GM19043 (cell line): ENCODE results near the gene GCGR.

Experiments
- ATAC-seq: cut with Tn5 transposase; IDR thresholded peaks from one replicate; pipeline ENCODE4 v1.9.1; 2021; ENCODE audit warnings: low read depth; ENCODE audit not compliant: unreplicated experiment

GCGR gene

DNA sequence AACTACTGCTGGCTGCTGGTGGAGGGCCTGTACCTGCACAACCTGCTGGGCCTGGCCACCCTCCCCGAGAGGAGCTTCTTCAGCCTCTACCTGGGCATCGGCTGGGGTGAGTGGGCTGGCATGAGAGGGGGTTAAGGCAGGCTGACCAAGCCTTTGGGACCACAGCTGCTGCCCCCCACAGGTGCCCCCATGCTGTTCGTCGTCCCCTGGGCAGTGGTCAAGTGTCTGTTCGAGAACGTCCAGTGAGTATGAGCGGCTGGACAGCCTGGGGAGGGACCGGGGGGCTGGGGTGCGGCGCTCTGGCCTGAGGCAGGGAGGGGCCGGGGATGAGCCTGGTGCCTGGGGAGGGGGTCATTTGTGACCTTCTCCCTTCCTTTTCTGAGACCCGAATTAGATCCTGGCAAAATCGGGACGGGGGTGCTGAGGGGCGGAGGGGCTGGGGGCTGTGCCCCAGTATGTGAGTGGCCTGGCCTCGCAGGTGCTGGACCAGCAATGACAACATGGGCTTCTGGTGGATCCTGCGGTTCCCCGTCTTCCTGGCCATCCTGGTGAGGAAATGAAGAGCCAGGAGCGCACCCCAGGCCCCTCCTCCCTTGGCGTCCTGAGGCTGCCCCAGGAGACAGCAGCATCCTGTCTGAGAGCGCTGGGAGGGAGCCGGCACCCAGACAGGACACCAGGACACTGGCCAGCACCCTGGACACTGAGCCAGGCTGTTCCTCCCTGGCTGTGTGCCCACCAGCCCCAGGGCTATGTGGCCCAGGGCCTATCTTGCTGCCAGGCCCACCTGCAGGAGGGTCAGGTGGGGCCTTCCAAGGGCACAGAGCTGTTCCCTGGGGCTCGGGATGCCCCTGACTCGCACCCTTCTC lies 8.0 kb downstream of the GCGR start:
- ATAC-seq, result no peak

DNA sequence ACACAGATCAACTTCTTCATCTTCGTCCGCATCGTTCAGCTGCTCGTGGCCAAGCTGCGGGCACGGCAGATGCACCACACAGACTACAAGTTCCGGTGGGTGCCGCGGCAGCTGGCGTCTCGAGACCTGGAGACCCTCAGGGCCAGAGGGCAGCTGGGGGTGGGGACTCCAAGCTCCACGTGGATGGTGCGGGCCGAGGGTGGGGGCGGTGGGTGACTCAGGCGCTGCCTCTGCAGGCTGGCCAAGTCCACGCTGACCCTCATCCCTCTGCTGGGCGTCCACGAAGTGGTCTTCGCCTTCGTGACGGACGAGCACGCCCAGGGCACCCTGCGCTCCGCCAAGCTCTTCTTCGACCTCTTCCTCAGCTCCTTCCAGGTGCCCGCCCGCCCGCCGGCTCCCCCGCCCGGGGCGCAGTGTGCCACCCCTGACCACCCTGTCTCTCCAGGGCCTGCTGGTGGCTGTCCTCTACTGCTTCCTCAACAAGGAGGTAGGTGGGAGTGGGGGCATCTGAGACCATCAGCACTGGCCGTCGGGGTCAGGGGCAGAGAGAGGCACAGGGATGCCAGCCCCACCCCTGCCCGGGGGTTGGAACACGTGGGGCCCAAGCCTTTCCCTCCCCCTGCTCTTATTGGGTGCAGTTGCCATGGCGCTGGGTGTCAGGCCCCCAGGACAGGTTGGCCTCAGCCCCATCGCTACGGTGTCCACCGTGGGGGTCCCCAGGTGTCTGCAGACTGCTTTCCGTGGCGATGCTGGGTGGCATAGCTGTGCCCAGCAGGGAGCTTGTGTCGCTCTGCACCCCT lies 8.8 kb downstream of the GCGR start:
- no peak for ATAC-seq

DNA sequence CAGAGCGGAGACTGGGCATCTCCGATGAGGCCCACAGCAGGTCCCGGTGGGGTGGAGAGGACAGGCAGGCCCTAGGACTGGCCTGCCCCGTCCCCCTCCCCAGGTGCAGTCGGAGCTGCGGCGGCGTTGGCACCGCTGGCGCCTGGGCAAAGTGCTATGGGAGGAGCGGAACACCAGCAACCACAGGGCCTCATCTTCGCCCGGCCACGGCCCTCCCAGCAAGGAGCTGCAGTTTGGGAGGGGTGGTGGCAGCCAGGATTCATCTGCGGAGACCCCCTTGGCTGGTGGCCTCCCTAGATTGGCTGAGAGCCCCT lies 9.4 kb downstream of the GCGR start:
- ATAC-seq, result no peak

DNA sequence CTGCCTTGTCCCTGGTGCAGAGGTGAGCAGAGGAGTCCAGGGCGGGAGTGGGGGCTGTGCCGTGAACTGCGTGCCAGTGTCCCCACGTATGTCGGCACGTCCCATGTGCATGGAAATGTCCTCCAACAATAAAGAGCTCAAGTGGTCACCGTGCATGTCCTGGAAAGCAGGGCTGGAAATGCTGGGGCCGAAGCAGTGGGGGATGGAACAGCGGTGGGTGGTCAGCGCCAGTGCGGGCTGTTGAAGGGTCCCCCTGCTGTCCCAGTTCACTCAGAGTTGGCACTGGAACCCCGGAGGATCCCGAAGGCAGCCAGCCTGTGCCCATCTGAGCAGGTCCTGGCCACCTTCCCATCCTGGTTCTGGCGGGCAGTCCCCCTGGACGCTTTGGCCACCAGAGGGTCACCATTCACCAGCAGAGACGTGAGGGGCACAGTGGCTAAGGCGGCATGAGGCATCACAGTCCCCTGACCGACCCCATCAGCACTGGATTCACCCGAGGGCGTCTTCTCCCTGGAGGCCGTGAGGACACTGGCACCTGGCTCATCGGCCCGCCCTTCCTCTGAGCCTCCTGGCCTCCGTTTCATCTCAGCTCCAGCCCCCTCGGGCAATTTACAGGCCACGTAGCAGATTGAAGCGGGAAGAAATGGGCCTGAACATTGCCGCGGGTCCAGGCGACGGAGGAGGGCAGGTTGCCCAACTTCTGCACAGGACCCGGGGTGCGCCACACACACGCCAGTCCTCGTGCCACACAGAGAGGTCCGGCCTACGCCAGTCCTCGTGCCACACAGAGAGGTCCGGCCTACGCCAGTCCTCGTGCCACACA lies 10.1 kb downstream of the GCGR start:
- ATAC-seq, result no peak

DNA sequence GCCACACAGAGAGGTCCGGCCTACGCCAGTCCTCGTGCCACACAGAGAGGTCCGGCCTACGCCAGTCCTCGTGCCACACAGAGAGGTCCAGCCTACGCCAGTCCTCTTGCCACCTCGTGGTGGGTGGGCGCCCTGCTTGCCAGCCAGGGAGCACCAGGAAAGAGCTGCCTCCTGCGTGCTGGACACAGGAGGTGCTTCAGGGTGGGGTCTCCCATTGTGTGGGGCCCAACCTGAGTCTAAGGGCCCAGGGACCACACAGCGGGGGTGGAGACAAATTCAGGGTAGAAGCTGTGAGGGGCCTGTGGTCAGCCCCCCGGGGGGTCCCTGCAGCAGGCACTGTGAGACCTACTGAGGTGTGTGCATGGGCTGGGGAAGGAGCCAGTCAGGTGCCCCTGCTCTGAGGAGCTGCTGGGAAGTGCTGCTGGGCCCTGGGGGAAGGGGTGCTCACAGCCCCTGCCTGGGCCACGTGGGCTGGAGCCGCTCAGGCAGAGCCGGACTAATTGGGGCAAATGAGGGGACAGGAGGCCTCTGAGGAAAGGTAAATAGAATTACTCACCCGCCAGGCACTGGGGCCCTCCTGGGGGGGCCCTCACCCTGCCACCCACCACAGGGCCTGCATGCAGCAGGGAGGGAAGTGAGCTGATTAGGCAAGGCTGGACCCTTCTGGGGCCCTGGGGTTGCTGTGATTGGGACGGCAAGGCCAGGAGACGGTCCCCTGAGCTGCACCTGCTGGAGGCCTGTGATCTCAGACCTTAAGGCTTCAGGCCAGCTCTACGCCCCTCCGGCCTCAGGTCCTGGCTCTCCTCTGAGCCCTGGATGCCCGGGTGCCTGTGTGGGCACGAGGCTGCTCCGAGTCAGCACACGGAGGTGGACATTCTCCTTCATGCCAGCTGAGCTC lies 11.0 kb downstream of the GCGR start:
- no peak for ATAC-seq

DNA sequence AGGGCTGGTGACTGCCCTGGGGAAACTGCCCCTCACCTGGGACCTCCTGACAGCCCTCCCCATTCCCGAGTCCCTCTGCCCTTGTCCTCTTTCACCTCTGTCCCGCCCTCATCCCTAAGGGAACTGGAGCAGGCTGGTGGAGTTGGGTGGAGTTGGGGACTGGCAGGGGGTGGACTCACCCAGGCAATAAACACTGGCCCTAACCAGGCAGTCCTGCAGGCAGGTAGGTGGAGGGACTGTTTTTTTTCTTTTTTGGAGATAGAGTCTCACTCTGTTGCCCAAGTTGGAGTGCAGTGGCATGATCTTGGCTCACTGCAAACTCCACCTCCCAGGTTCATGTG lies 11.7 kb downstream of the GCGR start:
- ATAC-seq, result no peak

DNA sequence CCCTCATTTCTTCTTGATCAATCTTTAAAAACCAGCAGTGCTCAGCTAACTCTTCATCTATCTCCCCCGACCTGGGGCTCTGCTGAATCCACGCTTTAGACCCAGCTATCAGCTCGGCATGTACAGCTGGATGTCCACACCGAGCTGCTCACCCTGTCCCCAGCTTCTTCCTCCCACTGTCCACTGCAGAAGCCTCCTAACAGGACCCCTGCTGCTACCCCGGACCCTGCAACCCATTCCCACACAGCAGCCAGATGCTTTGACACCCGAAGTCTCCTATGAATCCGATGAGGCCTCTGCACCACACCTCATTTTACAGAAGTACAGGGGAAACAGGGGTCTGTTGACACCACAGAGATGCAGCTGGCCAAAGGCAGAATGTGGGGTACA lies 13.8 kb downstream of the GCGR start:
- no peak for ATAC-seq

DNA sequence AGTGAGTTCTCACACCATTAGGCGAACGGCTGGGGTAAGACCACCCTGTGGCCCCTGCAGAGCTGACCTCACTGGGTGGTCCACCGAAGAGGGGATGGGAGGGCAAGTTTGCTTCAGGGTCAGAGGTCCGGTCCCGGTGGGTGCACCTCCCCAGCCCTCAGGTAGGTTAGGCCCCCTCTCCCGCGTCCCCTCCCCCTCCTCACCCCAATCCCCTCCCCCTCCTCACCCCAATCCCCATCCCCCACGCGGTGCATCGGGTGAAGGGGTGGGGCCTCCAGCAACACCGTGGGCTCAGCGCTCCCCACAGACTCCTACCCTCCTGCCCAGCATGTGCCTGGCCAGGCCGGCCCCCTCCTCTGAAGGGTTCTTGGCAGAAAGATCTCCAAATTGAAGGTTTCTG lies 15.8 kb downstream of the GCGR start:
- ATAC-seq, result no peak

DNA sequence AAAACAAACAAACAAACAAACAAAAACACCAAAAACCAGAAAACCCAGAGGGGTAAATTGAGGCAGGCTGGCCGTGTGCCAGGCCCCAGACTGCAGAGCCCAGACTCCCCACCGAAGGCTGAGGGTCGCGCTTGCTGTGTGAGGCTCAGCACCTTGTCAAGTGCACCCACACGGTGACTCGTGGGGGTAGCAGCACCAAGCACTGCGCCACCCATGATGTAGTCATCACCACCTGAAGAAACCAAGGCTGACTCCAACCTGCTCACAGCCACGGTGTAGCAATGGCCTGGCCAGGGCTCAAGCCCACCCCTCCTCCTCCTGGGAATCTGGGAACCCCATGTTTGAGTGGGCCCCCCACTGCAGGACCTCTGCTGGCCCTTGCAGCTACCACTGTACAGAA lies 17.2 kb downstream of the GCGR start:
- no peak for ATAC-seq

DNA sequence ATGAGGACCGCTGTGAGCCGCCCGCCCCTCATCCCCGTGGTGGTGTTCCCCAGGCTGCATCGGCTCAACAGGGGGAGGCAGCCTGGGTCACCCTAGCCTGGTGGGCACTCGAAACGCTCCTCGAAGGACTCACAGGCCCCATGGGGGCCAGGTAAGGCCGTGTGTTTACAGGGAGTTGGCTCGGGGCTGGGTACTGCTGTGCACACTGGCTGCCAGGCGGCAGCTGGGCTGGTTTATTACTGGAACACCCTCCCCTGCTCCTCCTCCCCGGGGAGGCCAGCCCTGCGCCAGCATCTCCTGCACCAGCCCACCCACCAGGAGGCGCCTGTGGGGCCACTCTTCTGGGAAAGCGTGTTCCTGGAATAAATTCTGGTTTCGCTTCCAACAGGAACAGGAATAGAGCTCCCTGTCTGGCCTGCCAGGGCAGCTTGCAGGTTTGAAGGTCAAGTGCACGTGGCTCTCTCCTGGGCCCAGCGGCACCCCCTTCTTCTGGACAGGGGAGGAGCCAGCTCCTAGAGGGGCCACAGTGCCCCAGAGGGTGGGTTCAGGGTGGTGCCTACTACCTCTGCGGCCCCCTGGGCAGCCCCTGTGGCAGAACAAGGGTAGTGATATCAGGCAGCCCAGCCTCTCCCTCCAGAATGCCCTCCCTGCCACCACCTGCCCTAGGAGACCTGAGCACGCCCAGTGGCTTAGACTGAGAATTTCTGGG lies 17.8 kb downstream of the GCGR start:
- ATAC-seq, result no peak

DNA sequence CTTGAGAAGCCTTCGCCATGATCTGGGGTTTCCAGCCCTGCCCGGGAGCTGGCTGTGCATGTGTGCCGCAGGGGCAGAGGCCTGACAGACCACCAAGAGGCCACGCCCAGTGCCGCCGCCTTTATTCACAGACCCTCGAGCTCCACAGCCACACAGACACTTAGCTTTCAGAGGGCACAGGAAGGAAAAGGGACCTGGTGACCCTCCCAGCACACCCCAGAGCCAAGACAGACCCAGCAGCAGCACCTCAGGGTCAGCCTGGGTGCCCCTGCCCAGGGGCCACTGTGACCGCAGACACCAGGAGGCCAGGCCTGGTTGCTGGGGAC lies 18.3 kb downstream of the GCGR start:
- no peak for ATAC-seq

DNA sequence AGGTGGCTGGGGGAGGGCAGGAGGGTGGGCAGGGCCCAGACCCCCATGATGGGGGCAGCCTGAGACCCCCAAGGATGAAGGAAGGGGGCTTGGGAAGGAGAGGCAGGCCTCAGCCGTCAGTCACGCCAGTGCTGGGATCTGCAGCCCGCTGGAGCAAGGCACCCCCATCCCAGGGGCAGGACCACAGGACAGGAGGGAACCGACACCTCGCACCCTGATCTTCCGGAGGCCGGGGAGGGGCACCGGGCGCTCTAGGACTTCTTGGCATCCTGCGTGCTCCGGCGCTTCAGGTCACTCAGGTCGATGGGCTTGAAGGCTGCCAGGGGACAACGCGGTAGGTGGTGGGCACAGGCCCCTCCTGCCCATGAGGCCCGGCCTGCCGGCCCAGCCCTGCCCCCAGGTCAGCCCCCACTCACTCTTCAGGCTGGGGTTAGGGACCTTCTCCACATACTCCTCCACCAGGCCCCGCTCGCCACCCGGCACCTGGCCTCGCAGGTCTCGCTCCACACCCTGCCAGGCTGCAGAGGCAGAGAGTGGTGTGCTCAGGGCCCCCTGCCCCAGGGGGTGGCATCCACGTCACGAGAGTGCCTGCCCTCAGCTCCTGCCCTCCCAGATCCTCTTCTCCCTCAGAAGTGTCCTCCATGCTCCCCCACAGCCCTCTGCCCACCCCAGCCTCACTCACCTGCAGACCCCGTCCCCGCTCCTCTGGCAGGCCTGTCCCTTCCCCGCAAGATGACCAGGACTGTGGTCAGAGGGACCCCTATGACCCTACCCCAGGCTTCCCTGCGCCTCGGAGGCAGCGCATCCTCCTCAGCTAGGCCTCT lies 19.3 kb downstream of the GCGR start:
- ATAC-seq, result no peak

DNA sequence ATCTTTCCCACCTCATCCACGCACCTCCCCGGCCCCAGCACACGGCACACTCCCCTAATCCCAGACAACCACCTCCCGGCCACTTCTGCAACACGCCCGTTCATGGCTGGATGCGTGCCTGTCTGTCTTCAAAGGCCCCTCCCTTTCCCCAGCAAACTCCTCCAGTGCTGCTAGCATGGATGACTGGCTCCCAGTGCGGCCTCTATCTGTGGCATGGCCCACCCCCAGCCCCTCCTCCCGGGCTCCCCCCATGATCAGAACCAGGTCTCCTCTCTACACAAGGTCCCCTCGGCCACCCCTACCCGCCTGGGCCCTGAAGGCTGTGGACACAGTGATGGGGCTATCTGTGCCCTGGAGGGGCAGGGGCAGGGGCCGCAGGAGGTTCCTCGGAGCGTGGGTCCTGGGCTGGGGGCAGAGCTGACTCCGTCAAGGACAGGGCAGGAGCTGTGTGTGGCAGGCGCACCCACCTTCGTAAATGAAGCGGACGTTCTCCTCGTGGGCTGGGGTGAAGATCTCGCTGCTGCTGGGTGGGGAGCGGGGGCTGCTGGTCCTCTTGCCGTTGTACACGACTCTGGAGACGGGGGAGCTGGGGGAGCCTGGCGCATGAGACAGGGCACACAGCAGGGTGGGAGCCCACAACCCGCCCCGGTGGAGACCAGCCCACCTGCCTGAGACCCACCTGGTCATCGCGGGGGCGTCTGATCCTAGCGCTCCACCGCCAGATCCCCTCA lies 20.0 kb downstream of the GCGR start:
- no peak for ATAC-seq

DNA sequence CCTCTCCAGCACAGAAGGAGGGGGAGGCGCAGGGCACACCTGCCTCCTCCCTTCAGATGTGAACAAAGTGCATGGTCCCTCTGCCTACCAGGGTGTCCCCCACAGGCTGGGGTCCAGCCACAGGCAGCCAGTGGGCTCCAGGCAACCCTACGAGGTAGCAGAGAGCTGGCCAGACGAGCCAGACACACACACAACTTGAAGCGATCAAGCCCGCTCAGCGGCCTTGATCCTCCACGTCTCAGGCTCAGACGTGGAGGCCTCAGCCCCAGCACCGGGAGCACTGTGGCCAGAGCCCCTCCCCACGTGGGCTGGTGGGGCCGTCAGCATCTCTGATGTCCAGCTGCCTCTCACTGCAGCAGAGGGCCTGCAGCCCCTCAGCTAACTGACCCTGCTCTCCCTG lies 20.6 kb downstream of the GCGR start:
- ATAC-seq, result no peak

DNA sequence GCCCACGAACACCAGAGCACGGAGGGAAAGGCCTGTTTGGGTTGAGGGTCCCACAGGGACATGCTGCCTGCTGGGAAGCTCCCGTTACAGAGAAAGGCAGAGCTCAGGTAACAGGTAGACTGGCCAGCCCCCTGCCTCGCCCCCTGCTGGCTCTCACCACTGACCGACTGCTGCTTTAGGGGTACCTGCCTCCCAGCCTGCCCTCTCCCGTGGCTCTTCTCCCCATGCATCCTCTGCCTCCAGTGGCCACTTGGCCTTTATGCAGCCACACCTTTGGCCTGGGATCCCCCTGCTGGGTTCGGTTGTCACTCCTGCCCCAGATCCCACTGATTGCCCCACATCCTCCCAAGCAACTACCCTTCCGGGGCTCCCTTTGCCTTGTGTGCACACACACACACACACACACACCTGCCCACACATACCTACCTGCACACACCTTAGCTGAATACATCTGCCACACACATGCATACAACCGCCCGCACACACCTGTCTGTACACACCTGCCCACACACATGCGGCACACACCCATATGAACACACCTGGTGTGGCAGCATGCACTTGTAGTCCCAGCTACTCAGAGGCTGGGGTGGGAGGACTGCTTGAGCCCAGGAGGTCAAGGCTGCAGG lies 22.0 kb downstream of the GCGR start:
- no peak for ATAC-seq

DNA sequence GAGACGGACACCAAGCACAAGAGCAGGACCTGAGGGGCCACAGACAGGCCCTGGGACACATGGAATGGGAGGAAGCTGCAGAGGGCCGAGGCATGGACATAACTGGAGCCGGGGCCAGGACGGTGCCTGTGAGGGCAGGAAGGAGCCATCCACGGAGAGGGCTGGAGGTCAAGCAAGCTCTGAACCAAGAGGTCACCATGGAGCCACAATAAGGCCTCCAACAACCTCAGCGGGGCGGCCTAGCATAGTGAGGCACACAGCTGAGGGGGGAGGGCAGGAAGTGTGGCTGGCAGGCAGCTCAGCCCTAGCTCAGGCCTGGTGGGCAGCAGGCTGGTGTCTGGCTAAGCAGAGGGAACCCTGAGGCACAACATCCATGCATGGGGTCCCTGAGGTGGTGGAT lies 24.7 kb downstream of the GCGR start:
- no peak for ATAC-seq

DNA sequence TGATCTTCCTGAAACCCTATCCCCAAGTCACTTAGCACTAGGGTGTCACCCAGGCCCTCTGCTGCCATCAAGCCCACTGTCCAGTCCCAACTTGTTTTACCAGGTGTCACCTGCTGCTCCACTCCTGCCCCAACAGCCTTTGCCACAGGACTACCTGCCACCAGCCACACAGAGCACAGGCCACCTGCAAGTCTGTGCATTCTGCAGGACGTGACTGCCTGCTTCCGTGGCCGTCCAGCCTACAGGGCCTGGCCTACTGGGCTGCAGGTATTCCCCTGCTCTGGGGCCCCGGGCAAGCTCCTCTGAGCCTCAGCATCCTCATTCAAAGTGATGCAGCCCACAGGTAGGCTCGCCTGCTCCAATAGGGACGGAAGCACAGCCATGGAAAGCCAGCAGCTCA lies 25.9 kb downstream of the GCGR start:
- ATAC-seq, result no peak

DNA sequence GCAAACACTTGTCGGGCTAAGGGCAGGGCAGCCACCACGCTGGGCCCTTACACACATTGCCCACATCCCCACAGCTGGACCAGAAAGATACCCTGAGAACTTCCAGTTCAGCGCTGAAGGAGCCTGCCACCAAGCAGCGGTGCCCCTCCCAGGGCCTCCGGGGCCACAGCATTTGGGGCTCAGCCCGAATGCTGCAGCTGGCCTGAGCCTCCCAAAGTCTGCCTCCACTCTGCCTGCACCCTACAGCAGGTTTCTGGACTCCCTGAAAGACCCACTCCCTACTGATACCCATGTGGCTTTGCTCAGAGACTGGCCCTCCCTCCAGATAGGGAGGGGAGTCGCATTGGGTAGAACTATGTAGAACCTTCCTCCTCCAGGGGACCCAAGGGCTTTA lies 27.6 kb downstream of the GCGR start:
- ATAC-seq, result no peak
